H1 (cell line): ENCODE measurements around the gene ATAT1. TPM values are rescaled to one million over a fixed set of nuclear protein-coding genes. Genes with fewer than 3 reads are reported as not detected.

Source experiments
- CTCF ChIA-PET: fragments of 300-600 bp; sonication (Branson Sonifier 250); formaldehyde crosslinking; loops from one replicate; lab custom pipeline; 2021; ENCODE audit not compliant: partially characterized antibody; lab: Charles Lee
- POLR2A ChIA-PET: fragments of 300-600 bp; sonication (Branson Sonifier 250); formaldehyde crosslinking; loops from one replicate; lab custom pipeline; 2021; ENCODE audit warnings: inconsistent platforms; ENCODE audit not compliant: partially characterized antibody; lab: Charles Lee
- DNase-seq, 2 experiments: peaks; one replicate each; pipeline versions ENCODE4 v3.0.0 to v3.0.0-alpha.2; 2010 to 2022; ENCODE audit warnings: low spot score in 2 of 2, low read depth in 1 of 2, mixed read lengths in 1 of 2
- FAIRE-seq: peaks from 2 replicates; lab custom pipeline; 2011; peaks lifted over from hg19 to GRCh38; lab: Jason Lieb, UNC
- H2AFZ ChIP-seq: 2 replicates; pipeline ENCODE4 v1.8.1; 2012; ENCODE audit warnings: low read length, inconsistent platforms
- H2AK5ac ChIP-seq: 2 replicates; pipeline ENCODE4 v1.6.1; 2013; ENCODE audit warnings: low read depth, low read length
- H2BK120ac ChIP-seq: replicated peaks from 2 replicates; pipeline ENCODE3; 2013; ENCODE audit warnings: low read depth, low read length, inconsistent platforms
- H2BK12ac ChIP-seq: 2 replicates; pipeline ENCODE4 v1.6.1; 2013; ENCODE audit warnings: low read depth, low read length
- H2BK15ac ChIP-seq: 2 replicates; pipeline ENCODE4 v1.6.1; 2013; ENCODE audit warnings: low read length
- H2BK20ac ChIP-seq: 2 replicates; pipeline ENCODE4 v1.6.1; 2013; ENCODE audit warnings: low read length
- H2BK5ac ChIP-seq: 2 replicates; pipeline ENCODE4 v1.6.1; 2013; ENCODE audit warnings: low read depth, low read length
- H3K14ac ChIP-seq: 2 replicates; pipeline ENCODE4 v1.6.1; 2013; ENCODE audit warnings: inconsistent platforms; ENCODE audit not compliant: insufficient read length
- H3K18ac ChIP-seq: 2 replicates; pipeline ENCODE4 v1.6.1; 2013; ENCODE audit warnings: low read length; ENCODE audit errors: extremely low read depth
- H3K23ac ChIP-seq: 2 replicates; pipeline ENCODE4 v1.6.1; 2013; ENCODE audit warnings: inconsistent platforms; ENCODE audit not compliant: insufficient read length
- H3K23me2 ChIP-seq: 2 replicates; pipeline ENCODE4 v1.6.1; 2013; ENCODE audit warnings: low read depth, low read length
- H3K27ac ChIP-seq: 2 replicates; pipeline ENCODE4 v1.6.1; 2011; ENCODE audit warnings: low read depth, low read length, inconsistent platforms
- H3K27me3 ChIP-seq, 4 experiments: replicated peaks in 1 of 4; 1 replicate in 1 of 4; 2 replicates in 3 of 4; pipeline versions ENCODE4 v1.6.1 to v1.8.1; 2011 to 2013; ENCODE audit warnings: low read length in 3 of 4, mild to moderate bottlenecking in 3 of 4, inconsistent platforms in 2 of 4, mixed read lengths in 2 of 4, moderate library complexity in 1 of 4; ENCODE audit not compliant: control insufficient read depth in 3 of 4, insufficient read depth in 3 of 4; ENCODE audit errors: extremely low read depth in 1 of 4
- H3K36me3 ChIP-seq, 4 experiments: 2 replicates each; pipeline versions ENCODE4 v1.6.1 to v1.8.1; 2011 to 2013; ENCODE audit warnings: mild to moderate bottlenecking in 4 of 4, low read length in 3 of 4, moderate library complexity in 2 of 4, control low read depth in 1 of 4, inconsistent platforms in 1 of 4; ENCODE audit not compliant: insufficient read depth in 4 of 4, control insufficient read depth in 2 of 4
- H3K4ac ChIP-seq: replicated peaks from 2 replicates; pipeline ENCODE3; 2013; ENCODE audit warnings: low read length, low read depth, mixed read lengths, inconsistent platforms; ENCODE audit not compliant: insufficient read length
- H3K4me1 ChIP-seq, 4 experiments: replicated peaks in 1 of 4; 1 replicate in 1 of 4; 2 replicates in 3 of 4; pipeline versions ENCODE4 v1.6.1 to v1.8.1; 2011 to 2013; ENCODE audit warnings: low read length in 3 of 4, inconsistent platforms in 2 of 4, mixed read lengths in 1 of 4; ENCODE audit not compliant: insufficient read depth in 4 of 4, control insufficient read depth in 3 of 4
- H3K4me2 ChIP-seq, 2 experiments: 2 replicates each; pipeline versions ENCODE4 v1.6.1 to v1.8.1; 2011 to 2013; ENCODE audit warnings: low read depth in 2 of 2, low read length in 2 of 2, control low read depth in 1 of 2, inconsistent platforms in 1 of 2, mild to moderate bottlenecking in 1 of 2; ENCODE audit not compliant: insufficient read depth in 1 of 2
- H3K4me3 ChIP-seq, 4 experiments: fragments of 200-600, 300-600 bp in 1 of 4; sonication (generic), shearing (Covaris generic), sonication (Bioruptor Twin) in 1 of 4; 2 replicates each; pipeline versions ENCODE4 v1.5.1 to v1.8.1; 2011 to 2016; ENCODE audit warnings: low read length in 4 of 4, low read depth in 3 of 4, control low read depth in 2 of 4, inconsistent platforms in 2 of 4, mild to moderate bottlenecking in 2 of 4, mixed read lengths in 1 of 4, moderate library complexity in 1 of 4; ENCODE audit not compliant: insufficient read depth in 2 of 4; ENCODE audit errors: extremely low read depth in 1 of 4
- H3K56ac ChIP-seq: replicated peaks from 2 replicates; pipeline ENCODE3; 2013; ENCODE audit warnings: low read depth, mild to moderate bottlenecking, mixed read lengths, low read length, inconsistent platforms; ENCODE audit not compliant: insufficient read length
- H3K79me1 ChIP-seq: 2 replicates; pipeline ENCODE4 v1.6.1; 2013; ENCODE audit warnings: low read depth, low read length, control low read depth
- H3K79me2 ChIP-seq, 2 experiments: 2 replicates each; pipeline versions ENCODE4 v1.6.1 to v1.8.1; 2012 to 2013; ENCODE audit warnings: low read length in 2 of 2, mild to moderate bottlenecking in 2 of 2, inconsistent platforms in 1 of 2; ENCODE audit not compliant: insufficient read depth in 2 of 2, control insufficient read depth in 1 of 2
- H3K9ac ChIP-seq, 4 experiments: replicated peaks in 1 of 4; 1 replicate in 1 of 4; 2 replicates in 3 of 4; pipeline versions ENCODE4 v1.6.1 to v1.8.1; 2011 to 2013; ENCODE audit warnings: low read depth in 3 of 4, low read length in 3 of 4, control low read depth in 2 of 4, mild to moderate bottlenecking in 2 of 4, moderate library complexity in 2 of 4, inconsistent platforms in 1 of 4; ENCODE audit errors: extremely low read depth in 1 of 4
- H3K9me3 ChIP-seq, 2 experiments: 2 replicates each; pipeline versions ENCODE4 v1.6.1 to v1.8.1; 2012 to 2013; ENCODE audit warnings: mild to moderate bottlenecking in 2 of 2, moderate library complexity in 2 of 2, control low read depth in 1 of 2, inconsistent platforms in 1 of 2, low read depth in 1 of 2, low read length in 1 of 2, mixed read lengths in 1 of 2; ENCODE audit not compliant: insufficient read depth in 2 of 2
- H4K20me1 ChIP-seq, 2 experiments: replicated peaks in 1 of 2; 2 replicates each; pipeline versions ENCODE3 to v1.8.1; 2011 to 2013; ENCODE audit warnings: inconsistent platforms in 2 of 2, low read length in 2 of 2, mild to moderate bottlenecking in 1 of 2; ENCODE audit not compliant: insufficient read depth in 2 of 2, control insufficient read depth in 1 of 2
- H4K5ac ChIP-seq: 2 replicates; pipeline ENCODE4 v1.6.1; 2013; ENCODE audit warnings: low read length, low read depth, mixed read lengths, inconsistent platforms; ENCODE audit not compliant: insufficient read length
- H4K8ac ChIP-seq: 2 replicates; pipeline ENCODE4 v1.8.0; 2013; ENCODE audit warnings: mild to moderate bottlenecking, moderate library complexity, low read length, inconsistent platforms; ENCODE audit not compliant: insufficient read depth; ENCODE audit errors: extremely low read depth
- H4K91ac ChIP-seq: replicated peaks from 2 replicates; pipeline ENCODE3; 2013; ENCODE audit warnings: low read length, mixed read lengths, inconsistent platforms; ENCODE audit not compliant: insufficient read length
- CBX5 ChIP-seq: fragments of 300-800, 300-1000 bp; sonication (generic); IDR thresholded peaks from 2 replicates; pipeline ENCODE4 v1.7.1; 2016; ENCODE audit warnings: antibody characterized with exemption, low read length, low read depth
- CEBPB ChIP-seq: IDR thresholded peaks from 2 replicates; pipeline ENCODE4 v1.6.1; 2012; ENCODE audit warnings: low read depth, low read length
- KDM1A ChIP-seq: fragments of 200-600, 300-600 bp; sonication (generic); IDR thresholded peaks from 2 replicates; pipeline ENCODE4 v1.7.1; 2016; ENCODE audit warnings: mild to moderate bottlenecking, low read length, borderline replicate concordance
- POLR2A ChIP-seq, 2 experiments: IDR thresholded peaks; 1 replicate in 1 of 2; 2 replicates in 1 of 2; pipeline ENCODE4 v1.6.1; 2011; ENCODE audit warnings: low read depth in 2 of 2, low read length in 2 of 2, mild to moderate bottlenecking in 2 of 2; ENCODE audit errors: control extremely low read depth in 1 of 2
- RNF2 ChIP-seq: fragments of 200-900, 300-1000 bp; sonication (generic); IDR thresholded peaks from 2 replicates; pipeline ENCODE4 v1.7.1; 2016; ENCODE audit warnings: borderline replicate concordance, low read depth, mild to moderate bottlenecking, antibody characterized with exemption, low read length; ENCODE audit not compliant: poor library complexity, severe bottlenecking; ENCODE audit errors: missing control alignments
- SIN3A ChIP-seq, 2 experiments: IDR thresholded peaks in 1 of 2; conservative IDR thresholded peaks in 1 of 2; 2 replicates each; pipeline ENCODE4 v1.6.1; 2011 to 2012; ENCODE audit warnings: low read length in 2 of 2, improper control_type of control experiment in 1 of 2, low read depth in 1 of 2, mild to moderate bottlenecking in 1 of 2
- SP2 ChIP-seq: IDR thresholded peaks from 2 replicates; pipeline ENCODE4 v1.6.1; 2012; ENCODE audit warnings: mild to moderate bottlenecking, low read length, inconsistent platforms
- WGBS, 2 experiments: shearing (Covaris generic) in 1 of 2; methylation state at CpG; one replicate each; pipeline versions ENCODE4 v1.1.6 to v1.1.7; 2013 to 2015; ENCODE audit warnings: low lambda C conversion rate in 2 of 2, mixed read lengths in 2 of 2, inconsistent platforms in 1 of 2, low coverage in 1 of 2, missing lambda C conversion rate in 1 of 2; ENCODE audit not compliant: insufficient replicate concordance in 2 of 2, insufficient coverage in 1 of 2, insufficient read length in 1 of 2; ENCODE audit errors: extremely low coverage in 1 of 2, missing lambda C conversion rate in 1 of 2; 5-methylcytosine and 5-hydroxymethylcytosine counted together
- polyA plus RNA-seq, 7 experiments: library from polyadenylated mRNA; depleted of rRNA in 3 of 7; stranded (reverse) in 5 of 7; unstranded in 2 of 7; fragments of >200 nt in 5 of 7; fragments of 200-250 nt in 2 of 7; gene quantifications; 1 replicate in 5 of 7; 2 replicates in 1 of 7; 4 replicates in 1 of 7; pipeline versions ENCODE4 v1.2.1 to v1.2.3, GENCODE V29; 2011 to 2013; ENCODE audit warnings: missing spikeins in 2 of 7, mixed read lengths in 2 of 7
- total RNA-seq: library from RNA; stranded (reverse); fragmentation: NEBNext Ultra II Directional; extraction: Animal tissue kit (Norgen Biotek cat#: 25700); gene quantifications from 2 replicates; pipeline ENCODE4 v1.2.1, GENCODE V29; 2021
- TF ChIP-seq, protein P1 (sequence below): IDR thresholded peaks from 2 replicates; pipeline ENCODE4 v1.6.1; 2011; ENCODE audit warnings: low read depth, mild to moderate bottlenecking, low read length; ENCODE audit not compliant: insufficient read depth
- TF ChIP-seq, protein P2 (sequence below): IDR thresholded peaks from 2 replicates; pipeline ENCODE4 v1.6.1; 2012; ENCODE audit warnings: inconsistent platforms
- TF ChIP-seq, protein P3 (sequence below): IDR thresholded peaks from 2 replicates; pipeline ENCODE4 v1.6.1; 2011; ENCODE audit warnings: low read length, improper control_type of control experiment

ATAT1 gene
- total and polyA plus RNA-seq, 2 of the 8 experiments (the other 6 are each of a cell fraction or from before 2014, with no cell fraction given): 14.4 to 14.6 TPM

DNA sequence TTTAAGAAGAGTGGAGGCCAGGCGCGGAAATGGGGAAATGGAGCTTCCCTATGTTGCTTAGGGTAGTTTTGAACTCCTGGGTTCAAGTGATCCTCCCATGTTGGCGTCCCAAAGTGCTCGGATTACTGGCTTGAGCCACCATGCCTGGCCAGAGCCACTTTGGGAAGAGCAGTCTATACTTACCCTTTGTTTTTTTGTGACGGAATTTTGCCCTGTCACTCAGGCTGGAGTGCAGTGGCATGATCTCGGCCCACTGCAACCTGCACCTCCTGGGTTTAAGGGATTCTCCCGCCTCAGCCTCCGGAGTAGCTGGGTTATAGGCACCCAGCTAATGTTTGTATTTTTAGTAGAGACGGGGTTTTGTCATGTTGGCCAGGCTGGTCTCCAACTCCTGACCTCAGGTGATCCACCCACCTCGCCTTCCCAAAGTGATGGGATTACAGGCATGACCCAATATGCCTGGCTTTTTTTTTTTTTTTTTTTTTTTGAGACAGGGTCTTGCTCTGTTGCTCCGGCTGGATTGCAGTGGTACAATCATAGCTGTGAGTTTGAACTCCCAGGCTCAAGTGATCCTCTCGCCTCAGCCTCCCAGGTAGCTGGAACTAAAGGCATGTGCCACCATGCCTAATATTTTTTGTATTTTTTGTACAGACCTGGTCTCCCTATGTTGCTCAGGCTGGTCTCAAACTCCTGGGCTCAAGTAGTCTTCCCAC, 27.6 kb upstream of the ATAT1 start:
- FAIRE-seq (no peak), DNase-seq (no peak)
- Histone ChIP-seq H4K8ac (no peak overlapping the region), H3K14ac (no peak overlapping the region), H3K9me3 (no peaks in the 10 kb centered on the region), H2BK5ac (no peak overlapping the region), H3K4ac (no peak overlapping the region), H2BK20ac (no peak overlapping the region), H3K36me3 (peaks cover 32 to 46% (median 40%) of the 10 kb centered on the region in 4 experiments), H2AFZ (no peak overlapping the region), H3K9ac (no peak overlapping the region), H4K5ac (no peak overlapping the region), H3K4me1 (no peaks in the 10 kb centered on the region), H3K23me2 (no peaks in the 10 kb centered on the region; the same call in 1 of the 2 replicates), H3K56ac (no peak overlapping the region), H3K23ac (no peak overlapping the region), H4K20me1 (peaks cover 5 to 29% of the 10 kb centered on the region in 2 experiments), H3K27me3 (no peaks in the 10 kb centered on the region), H3K79me2 (no peaks in the 10 kb centered on the region), H2BK120ac (no peak overlapping the region), H3K79me1 (no peaks in the 10 kb centered on the region; the same call in 1 of the 2 replicates), H3K18ac (no peak overlapping the region), H2BK12ac (no peak overlapping the region), H3K4me3 (no peak overlapping the region), H2AK5ac (no peak overlapping the region), H3K4me2 (no peak overlapping the region), H3K27ac (no peak overlapping the region), H2BK15ac (no peak overlapping the region), H4K91ac (no peak overlapping the region)
- WGBS, 2 experiments: 85% methylated on average over 12 of the region's 12 CpGs; no CpG with 5 or more reads in 1 of the 2 experiments
- POLR2A ChIA-PET: interaction anchor here (0.7 to 27.0 kb wide), 33 partner anchors 0 to 488 kb away, joined by 3 to 712 read pairs (median 4); partner anchors contain the start of genes ABCF1, ATAT1, C6orf136 and DHX16
- CTCF ChIA-PET: interaction anchor here (0.6 to 5.7 kb wide), 14 partner anchors 12 to 601 kb away, joined by 3 to 40 read pairs (median 4); partner anchors contain the start of gene ABCF1
- TF ChIP-seq, protein P1, sequence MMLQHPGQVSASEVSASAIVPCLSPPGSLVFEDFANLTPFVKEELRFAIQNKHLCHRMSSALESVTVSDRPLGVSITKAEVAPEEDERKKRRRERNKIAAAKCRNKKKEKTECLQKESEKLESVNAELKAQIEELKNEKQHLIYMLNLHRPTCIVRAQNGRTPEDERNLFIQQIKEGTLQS: no peak
- TF ChIP-seq, protein P2, sequence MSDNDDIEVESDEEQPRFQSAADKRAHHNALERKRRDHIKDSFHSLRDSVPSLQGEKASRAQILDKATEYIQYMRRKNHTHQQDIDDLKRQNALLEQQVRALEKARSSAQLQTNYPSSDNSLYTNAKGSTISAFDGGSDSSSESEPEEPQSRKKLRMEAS: no peak
- TF ChIP-seq CBX5: no peak
- TF ChIP-seq SIN3A (conservative IDR thresholded peaks at IDR 0.05 in 1 of 2, IDR thresholded peaks at IDR 0.05 in 1 of 2; ENCODE audit: low read depth in 1 of 2, low read length in 2 of 2): no peak
- TF ChIP-seq RNF2: no peak
- TF ChIP-seq, protein P3, sequence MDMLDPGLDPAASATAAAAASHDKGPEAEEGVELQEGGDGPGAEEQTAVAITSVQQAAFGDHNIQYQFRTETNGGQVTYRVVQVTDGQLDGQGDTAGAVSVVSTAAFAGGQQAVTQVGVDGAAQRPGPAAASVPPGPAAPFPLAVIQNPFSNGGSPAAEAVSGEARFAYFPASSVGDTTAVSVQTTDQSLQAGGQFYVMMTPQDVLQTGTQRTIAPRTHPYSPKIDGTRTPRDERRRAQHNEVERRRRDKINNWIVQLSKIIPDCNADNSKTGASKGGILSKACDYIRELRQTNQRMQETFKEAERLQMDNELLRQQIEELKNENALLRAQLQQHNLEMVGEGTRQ: no peak
- TF ChIP-seq KDM1A: no peak
- no peak for TF ChIP-seq SP2
- peak; percentile 27 to 38; a peak in 2 of 3 replicates for TF ChIP-seq POLR2A (IDR thresholded peaks at IDR 0.05; ENCODE audit: control extremely low read depth in 1 of 2, low read depth in 2 of 2, low read length in 2 of 2)
- TF ChIP-seq CEBPB: no peak
